NCI-H446 (cell line): ENCODE results near the gene SRPK2.
"Not testable (repeated sequence)": the region's sequence is repeated elsewhere in the genome, so short reads cannot be mapped to it uniquely, and the experiment has no call there.

ENCODE experiments used
- DNase-seq, 2 experiments: peaks; one replicate each; lab custom pipeline; 2025; lab: John Stamatoyannopoulos, UW

Gene SRPK2

DNA sequence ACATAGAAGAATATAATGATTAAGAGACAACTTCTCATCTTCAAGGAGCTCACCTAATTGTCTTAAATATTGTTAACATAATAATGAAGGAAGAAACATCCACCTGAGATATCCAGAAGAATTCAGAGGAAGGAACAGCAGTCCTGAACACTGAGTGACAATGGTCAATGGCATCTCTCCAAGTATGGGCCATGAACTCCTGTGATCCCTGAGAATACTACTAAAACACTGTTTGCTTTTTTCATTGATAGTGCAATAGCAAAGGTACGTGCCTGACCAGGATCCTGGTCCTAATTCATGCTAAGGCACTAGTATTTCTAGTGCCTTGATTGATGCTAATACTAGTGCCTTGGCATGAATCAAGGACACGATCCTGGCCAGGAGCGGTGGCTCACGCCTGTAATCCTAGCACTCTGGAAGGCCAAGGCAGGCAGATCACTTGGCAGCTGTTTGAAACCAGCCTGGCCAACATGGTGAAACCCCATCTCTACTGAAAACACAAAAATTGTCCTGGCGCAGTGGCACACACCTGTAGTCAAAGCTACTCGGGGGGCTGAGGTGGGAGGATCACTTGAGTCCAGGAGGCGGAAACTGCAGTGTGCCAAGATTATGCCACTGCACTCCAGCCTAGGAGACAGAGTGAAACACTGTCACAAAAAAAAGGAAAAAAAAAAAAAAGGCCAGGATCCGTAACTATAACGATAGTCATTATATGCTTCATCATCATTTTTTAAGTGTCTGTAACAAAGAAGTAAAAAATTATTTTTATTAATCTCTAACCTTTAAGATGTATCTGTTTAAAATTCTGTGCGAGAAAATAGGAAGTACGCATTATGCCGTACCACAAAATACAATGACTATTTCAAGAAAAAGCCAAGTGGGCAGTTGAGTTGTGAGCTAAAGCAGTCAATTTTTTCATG is 49.1 kb downstream of the SRPK2 start:
- peak; percentile 4 to 44 for DNase-seq

DNA sequence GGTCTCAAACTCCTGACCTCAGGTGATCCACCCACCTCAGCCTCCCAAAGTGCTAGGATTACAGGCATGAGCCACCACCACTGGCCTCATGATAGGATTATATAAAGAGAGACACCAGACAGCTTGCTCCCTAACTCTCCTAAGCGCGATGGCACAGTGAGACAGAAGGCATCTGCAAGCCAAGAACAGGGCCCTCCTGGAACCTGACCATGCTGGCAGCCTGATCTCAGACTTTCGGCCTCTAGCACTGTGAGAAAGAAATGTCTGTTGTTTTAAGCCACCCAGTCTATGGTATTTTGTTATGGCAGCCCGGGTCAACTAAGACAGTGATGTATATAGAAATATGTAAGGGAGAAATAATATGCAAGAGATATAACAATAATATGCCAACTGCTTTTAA is 51.2 kb downstream of the SRPK2 start:
- peak; percentile 32 to 72 for DNase-seq

DNA sequence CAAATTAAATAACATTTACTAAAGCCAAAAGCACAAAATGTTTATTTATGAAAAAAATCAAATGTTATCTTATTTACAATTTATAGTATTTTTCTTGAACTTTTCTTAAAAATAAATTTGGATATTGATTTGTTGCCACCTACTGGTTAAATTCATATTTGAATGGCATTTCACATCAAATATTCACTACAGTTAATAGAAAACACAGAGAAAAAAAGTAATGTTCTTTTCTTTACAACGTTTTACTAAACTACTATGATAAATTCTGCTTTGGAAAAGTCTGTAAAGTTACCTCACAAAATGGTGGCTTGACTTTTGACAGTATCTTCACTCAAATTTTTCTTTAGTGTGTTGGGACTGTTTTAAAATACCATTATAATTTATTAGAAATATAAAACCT is 52.7 kb downstream of the SRPK2 start:
- no peak for DNase-seq

DNA sequence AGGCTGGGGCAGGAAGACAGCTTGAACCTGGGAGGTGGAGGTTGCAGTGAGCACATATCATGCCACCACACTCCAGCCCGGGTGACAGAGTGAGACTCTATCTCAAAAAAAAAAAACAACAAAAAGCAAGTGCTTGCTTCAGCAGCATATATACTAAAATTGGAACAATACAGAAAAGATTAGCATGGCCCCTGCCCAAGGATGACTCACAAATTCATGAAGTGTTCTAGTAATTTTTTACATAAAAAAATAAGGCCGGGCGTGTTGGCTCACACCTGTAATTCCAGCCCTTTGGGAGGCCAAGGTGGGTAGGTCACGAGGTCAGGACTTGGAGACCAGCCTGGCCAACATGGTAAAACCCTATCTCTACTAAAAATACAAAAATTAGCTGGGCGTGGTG is 56.1 kb downstream of the SRPK2 start:
- not testable (repeated sequence) for DNase-seq

DNA sequence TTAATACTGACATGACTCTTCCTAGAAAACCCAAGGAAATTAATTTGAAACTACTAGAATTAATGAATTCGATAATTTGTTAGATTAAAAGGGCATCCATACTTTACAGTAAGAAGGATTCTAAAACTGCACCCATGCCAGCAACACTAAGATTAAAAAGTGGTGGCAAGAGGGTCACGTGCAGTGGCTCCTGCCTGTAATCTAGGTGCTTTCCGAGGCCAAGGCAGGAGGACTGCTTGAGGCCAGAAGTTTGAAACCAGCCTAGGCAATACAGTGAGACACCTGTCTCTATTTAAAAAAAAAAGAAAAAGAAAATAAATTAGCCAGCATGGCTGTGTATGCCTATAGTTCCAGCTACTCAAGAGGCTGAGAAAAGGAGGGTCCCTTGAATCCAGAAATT is 58.2 kb downstream of the SRPK2 start:
- DNase-seq: no peak

DNA sequence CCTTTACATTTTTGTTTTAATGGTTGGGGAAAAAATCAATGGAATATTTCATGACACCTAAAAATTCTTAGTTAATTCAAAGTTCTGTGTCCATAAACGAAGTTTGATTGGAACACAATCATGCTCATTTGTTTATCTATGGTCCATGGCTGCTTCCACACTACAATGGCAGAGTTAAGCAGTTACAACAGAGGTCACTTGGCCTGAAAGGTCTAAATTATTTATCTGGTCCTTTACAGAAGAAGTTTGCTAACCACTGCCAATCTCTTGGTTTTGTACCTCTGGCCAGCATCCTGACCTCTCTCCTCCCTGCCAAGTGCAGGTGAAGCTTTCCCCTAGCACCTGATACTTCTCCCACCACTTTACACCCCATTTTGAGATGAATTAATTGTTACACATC is 61.5 kb downstream of the SRPK2 start:
- DNase-seq: no peak

DNA sequence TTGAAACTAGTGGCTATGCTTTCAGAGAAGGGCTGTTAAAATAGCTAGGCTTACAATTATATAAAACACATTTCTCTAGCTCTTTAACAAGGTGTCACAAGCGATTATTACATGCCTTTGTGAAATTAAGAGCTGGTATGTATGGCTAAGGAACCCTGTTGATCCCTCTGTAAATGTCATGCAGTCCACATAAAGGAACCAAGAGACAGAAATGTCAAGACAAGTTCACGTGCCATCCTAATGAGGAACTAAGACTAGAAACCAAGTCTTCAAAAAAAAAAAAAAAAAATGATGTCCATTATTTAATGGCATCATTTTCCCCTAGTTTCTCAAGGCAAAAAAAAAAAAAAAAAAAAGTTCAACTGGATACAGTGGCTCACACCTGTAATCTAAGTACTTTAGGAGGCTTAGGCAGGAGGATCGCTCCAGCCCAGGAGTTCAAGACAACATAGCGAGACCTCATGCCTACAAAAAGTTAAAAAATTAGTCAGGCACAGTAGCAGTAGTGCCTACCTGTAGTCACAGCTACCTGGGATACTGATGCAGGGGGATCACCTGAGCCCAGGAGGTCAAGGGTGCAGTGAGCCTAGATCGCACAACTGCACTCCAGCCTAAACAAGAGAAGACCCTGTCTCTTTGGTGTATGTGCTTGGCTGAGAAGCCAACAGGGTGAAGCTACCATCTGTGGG is 63.4 kb downstream of the SRPK2 start:
- DNase-seq: no peak

DNA sequence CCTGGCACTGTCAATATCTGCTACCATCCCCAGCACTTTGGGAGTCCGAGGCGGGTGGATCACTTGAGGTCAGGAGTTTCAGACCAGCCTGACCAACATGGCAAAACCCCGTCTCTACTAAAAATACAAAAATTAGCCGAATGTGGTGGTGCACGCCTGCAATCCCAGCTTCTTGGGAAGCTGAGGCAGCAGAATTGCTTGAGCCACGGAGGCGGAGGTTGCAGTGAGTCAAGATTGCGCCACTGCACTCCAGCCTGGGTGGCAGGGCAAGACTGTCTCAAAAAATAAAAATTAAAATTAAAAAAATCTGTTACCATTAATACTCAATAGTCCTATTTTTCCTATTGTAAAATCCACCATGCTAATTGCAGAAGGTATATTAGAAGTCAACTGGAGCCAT is 64.1 kb downstream of the SRPK2 start:
- not testable (repeated sequence) for DNase-seq

DNA sequence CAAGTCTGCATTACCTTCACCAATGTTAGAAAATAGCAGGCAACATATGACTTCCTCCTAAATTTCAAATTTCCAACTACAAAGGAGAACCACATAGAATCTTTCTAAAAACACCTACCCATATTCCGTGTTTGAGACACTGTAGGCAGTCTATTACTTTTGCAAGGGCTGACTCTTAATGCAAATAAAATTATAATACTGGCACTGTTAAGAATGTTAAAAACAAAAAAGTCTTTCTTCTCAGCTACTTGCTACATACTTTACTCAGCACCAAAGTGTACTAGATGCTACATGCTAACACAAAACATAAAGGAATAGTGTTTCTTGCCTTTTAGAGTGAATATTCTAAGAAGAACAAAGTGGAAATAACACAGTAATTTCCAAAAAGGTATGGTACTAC is 65.4 kb downstream of the SRPK2 start:
- DNase-seq: no peak

DNA sequence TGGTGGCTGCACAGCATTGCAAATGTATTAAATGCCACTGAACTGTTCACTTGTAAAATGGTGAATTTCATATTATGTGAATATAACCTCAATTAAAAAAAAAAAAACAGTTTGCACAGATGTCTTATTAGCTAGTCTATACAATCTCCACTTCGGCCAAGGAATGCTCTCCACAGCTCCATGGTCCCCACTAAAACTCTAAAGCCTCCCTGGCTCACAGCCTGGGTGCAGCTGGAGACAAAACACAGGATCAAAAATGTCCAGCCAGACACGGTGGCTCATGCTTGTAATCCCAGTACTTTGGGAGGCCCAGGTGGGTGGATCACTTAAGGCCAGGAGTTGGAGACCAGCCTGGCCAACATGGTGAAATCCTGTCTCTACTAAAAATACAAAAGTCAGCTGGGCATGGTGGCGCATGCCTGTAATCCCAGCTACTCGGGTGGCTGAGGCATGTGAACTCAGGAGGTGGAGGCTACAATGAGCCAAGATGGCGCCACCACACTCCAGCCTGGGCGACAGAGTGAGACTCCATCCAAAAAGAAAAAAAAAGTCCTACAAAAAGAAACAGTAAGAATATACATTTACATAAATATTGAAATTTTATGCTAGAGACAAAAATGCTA is 66.0 kb downstream of the SRPK2 start:
- DNase-seq: peak in 1 of 2 experiments; percentile 6

DNA sequence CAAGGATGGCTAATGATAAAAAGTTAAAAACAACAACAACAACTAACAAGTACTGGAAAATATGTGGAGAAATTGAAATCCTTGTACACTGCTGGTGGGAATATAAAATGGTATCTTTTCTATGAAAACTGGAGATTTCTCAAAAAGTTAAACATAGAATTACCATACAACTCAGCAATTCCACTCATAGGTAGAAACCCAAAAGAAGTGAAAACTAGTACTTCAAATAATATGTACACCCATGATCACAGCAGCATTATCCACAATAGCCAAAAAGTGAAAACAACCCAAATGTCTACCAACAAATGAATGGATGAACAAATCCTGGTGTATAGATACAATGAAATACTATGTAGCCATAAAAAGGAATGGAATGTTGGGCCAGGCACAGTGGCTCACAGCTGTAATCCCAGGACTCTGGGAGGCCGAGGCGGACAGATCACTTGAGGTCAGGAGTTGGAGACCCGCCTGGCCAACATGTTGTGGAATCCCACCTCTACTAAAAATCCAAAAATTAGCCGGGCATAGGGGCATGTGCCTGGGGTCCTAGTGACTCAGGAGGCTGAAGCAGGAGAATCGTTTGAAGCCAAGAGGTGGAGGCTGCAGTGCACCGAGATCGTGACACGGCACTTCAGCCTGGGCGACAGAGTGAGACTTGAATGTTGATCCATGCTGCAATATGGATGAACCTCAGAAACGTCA is 66.8 kb downstream of the SRPK2 start:
- DNase-seq: no peak

DNA sequence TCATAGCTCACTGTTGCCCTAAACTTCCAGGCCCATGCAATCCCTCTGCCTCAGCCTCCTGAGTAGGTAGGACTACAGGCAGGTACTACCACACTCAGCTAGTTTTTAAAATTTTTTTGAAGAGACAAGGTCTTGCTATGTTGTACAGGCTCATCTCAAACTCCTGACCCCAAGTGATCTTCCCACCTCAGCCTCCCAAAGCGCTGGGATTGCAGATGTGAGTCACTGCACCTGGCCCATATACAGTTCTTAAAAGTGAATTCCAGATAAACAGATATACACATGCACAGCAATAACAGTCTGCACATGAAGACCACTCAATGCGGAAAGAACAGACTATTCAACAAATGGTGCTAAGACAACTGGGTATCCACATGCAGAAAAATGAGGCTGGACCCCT is 67.8 kb downstream of the SRPK2 start:
- DNase-seq: no peak

DNA sequence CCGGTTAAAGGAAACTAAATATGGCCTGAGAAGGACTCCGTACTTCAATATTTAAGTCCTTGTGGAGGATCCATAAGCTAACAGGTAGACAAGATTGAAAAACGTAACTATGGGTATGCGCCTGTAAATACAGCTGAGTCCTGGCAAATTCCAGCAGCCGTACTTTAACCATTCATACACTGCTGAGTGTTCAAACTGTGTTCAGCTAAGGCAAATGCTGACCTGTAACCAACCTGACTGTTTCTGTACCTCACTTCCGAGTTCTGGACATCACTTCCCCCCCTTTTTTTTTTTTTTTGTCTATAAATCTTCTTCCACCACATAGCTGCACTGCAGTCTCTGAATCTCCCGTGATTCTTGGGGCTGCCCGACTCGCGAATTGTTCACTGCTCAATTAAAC is 69.1 kb downstream of the SRPK2 start:
- no peak for DNase-seq

DNA sequence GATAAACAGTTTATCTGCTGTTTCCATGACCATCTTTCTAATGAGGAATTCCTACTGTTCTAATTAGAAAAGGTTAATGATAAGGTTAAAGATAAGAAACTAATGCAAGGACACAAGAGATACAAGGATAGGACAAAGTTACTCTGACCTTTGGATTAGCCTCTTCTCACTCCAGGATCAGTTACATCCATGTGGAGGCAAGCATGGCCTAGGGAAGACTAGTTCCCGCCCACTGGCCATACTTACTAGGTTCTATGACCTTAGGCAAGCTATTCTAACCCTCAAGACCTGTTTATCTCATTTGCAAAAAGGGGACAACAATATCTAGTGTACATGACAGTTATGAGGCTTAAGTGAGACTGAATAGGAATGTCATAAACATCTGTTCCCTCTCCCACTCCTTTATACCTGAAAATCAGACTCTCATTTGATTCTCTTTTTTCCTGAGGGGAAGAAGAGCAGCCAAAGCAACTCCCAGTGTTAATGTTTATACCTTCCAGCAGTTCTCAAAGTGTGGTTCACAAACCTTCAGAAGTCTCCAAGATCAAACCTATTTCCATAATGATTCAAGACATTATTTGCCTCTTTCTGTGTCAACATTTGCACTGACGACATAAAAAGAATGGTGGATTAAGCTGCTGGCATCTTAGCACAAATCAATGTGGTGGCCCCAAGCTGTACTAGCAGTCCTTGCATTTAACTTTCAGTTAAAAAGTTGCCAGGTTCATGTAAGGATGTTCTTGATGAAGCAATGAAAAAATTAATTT is 72.0 kb downstream of the SRPK2 start:
- no peak for DNase-seq

DNA sequence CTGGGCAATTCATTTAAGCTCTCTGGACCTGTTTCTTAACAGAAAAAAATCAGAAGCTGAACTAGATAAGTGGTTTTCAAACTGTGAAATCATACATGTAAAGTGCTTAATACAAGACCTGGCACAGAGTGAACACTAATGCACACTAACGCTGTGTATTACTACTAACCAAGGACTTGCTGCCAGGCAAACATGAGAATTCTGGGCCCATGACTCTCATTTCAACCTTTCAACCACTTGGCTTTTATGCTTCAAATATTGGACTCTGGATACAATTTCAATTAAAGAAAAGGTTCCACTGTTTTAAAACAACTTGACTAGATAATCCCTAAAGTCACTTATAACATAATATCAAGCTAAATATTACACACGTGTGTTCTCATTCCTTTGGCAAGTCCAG is 73.4 kb downstream of the SRPK2 start:
- DNase-seq: no peak

DNA sequence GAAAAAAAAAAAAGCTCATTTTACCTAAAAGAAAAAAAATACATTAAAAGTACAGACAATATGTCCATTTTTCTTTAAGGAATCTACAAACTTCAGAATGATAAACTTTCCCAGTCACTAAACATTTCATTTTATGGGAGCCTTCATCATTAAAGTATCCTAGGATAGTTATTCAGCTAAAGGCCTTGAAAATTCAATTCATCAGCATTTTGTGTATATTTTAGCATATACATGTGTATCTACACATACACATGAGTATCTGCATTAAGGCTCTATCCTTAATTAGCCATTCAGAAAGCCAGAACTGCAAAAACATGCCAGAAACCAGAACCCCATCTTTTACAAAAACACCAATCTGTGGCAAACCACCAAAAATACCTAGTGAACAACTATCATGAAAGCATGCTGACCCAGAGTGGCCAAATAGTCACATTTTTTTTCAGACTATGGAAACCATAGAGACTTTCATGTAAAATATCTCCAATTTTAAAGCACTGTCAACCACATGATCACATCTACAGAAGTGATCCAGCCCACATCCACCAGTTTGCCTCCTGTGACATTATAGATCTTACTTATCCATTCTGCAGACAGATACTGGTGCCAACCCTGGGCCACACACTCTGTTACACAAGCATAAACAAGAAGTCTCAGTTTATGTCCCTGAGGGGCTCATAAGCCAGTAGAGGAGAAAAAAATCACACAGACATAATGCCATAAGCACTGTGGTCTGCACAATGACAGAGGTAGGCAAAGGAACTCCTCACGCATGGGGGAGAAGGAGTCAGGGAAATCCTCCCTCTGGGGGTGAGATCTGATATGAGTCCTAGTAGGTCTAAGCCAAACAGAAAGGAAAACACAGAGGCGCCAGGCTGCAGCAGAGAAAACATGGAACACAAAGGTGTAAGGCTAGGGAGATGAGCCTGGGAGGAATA is 79.2 kb downstream of the SRPK2 start:
- no peak for DNase-seq

DNA sequence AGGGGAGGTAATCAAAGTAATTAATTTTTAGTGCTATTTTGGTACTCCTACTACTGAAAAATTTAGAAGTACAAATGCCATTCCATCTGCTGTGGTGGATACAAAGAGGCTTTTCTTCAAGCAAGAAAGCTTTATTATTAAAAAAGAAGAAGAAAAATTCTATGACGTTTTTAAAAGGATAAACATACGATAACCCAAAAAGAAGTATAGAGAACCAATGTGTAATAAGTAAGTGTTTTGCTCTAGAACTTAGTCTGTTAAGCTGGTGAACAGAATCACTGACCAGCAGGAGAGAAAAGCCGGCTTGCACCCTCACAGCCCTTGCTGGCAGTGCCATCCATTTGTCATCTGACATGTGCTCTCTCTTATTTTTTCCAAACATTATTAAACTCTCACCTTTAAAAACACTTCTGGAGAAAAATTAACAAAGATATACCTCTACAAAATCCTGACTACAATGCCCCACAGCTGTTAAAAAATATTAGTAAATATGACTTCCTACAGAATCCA is 81.5 kb downstream of the SRPK2 start:
- DNase-seq: no peak

DNA sequence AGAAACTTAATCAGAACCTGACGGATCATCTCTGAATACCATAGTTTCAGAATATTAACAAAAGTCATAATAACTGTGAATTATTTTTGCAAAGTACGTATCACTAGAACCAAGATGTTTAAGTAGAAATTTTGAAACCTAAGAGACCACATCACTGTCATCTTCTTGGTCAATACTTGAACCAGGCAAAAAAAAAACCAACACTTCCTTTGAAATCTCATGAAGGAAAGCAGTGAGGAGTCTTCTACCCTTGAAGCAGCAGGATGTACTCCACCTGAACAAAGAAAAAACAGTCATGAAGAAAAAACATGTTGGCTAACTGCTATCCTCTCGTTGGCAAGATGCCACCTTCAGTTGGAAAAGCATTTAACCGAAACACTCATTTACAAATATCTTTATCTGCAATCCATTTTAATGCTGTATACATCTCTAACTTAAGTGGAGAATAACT is 82.4 kb downstream of the SRPK2 start:
- peak in 1 of 2 experiments; percentile 43 for DNase-seq

DNA sequence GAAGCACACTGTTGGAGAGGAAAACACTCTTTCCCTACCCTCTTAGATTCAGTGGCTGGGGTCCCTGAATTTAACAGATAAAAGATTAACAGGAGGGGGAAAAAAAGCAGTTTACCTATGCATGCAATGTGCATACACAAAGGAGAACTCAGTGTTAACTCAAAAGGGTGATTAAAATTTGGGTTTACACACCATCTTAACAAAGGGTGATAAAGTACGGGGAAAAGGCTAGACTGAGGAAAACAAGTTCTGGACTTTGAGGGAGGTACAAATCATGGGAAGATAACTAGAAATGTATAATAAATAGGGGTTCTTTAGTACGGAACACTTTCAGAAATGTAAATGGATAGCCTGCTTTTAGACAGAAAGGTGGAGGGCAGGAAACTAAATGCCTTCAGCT is 83.1 kb downstream of the SRPK2 start:
- DNase-seq: no peak
